KOPT-K1 (cell line): ENCODE results near the gene FASN.
A peak's percentile ranks its signal among the peaks of the same experiment; 100 is the strongest.

Experiments used
- H3K27ac ChIP-seq: fragments of 200-600 bp; sonication (generic); 2 replicates; pipeline ENCODE4 v1.5.1; 2016; ENCODE audit warnings: antibody characterized with exemption, mild to moderate bottlenecking, low read depth, low read length; ENCODE audit not compliant: poor library complexity, severe bottlenecking
- H3K36me3 ChIP-seq: fragments of 200-600 bp; sonication (generic); 2 replicates; pipeline ENCODE4 v1.5.1; 2017; ENCODE audit warnings: antibody characterized with exemption, mild to moderate bottlenecking, low read length, moderate library complexity; ENCODE audit not compliant: insufficient read depth
- H3K9me3 ChIP-seq: fragments of 200-600 bp; sonication (generic); 2 replicates; pipeline ENCODE4 v1.5.1; 2017; ENCODE audit warnings: antibody characterized with exemption, low read length, mild to moderate bottlenecking; ENCODE audit not compliant: insufficient read depth, poor library complexity, severe bottlenecking

The FASN gene

DNA sequence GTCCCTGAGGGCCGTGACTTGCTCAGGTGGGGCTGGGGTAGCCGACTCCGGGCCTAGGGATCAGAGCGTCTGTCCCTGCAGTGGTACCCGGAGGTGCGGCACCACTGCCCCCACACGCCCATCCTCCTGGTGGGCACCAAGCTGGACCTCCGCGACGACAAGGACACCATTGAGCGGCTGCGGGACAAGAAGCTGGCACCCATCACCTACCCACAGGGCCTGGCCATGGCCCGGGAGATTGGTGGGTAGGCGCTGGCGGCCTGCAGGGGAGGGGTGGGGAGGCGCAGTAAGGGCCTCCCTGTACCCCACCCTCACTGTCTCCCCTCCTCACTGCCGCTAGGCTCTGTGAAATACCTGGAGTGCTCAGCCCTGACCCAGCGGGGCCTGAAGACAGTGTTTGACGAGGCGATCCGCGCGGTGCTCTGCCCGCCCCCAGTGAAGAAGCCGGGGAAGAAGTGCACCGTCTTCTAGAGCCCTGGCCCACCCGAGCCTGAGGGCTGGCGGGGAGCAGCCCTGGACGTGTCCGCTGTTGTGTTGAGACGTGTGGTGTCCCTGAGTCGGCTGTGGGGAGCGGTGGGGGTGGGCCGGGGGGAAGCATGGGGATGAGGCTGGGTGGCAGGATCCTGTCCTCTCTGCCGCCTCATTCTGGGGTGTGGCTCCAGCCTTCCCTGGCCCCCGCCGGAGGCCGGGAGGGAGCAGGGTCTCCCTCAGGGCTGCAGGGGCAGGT lies 64.5 kb downstream of the FASN start:
- Histone ChIP-seq H3K27ac (no peak overlapping the region), H3K36me3 (peaks cover 17% of the 10 kb centered on the region; the same call in 1 of the 2 replicates), H3K9me3 (no peaks in the 10 kb centered on the region)

DNA sequence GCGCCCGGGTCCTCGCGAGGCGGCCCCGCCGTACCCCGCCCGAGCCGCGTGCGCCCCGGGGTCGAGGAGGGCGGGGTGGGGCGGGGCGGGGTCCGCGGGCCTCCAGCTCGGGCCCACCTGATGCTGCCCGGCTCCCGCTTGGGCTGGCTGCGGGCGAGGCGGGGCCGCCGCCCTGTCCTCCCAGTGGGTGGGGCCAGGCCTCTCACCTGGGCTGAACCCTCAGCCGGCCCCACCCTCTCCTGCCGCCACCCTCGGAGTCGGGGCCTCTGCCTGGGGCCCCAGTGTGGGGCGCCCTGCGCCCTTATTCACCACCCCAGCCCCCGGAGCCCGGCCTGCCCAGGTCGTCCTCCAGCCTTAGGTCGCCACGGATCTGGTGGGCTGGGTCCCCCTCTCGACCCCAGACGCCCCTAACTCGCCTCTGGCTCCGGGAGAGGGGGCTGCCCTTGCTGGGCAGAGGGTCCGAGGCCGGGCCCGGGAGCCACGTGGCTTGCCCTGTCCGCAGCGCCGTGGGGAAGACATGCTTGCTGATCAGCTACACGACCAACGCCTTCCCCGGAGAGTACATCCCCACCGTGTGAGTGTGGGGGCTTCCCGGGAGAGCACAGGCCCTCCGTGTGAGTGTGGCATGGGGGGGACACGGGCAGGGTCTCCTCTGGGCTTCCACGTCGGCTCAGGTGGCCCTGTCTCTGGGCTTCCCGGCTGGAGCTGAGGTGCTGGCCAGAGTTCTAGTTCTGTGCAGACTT lies 66.0 kb downstream of the FASN start:
- Histone ChIP-seq H3K27ac (no peak overlapping the region), H3K9me3 (no peaks in the 10 kb centered on the region), H3K36me3 (peaks cover 31% of the 10 kb centered on the region; the same call in 1 of the 2 replicates)

DNA sequence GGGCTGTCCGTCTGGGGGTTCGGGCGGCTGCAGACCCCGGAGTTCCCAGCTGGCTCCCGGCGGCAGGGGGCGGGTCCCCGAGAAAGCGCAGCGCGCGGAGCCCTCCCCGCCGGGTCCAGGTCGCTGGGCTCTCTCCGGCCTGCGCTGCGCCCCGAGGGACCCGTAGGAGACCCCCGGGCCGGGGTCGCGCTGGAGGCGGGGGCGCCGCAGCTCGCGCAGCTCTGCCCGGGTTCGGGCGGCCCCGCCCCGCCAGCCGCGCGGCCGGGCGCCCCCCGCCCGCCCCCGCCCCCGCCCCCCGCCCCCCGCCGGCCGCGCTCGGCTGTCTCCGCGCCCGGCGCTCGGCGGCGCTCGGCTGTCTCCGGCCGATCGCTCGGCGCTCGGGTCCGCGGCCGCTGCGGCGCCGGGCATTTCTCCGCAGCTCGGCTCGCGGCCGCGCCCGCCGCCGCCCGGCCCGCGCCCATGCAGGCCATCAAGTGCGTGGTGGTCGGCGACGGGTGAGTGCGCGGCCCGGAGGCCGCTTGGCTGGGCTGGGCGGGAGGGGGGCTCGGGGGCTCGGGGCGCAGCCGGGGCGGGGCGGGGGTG lies 66.6 kb downstream of the FASN start, which contains the start of gene RAC3:
Gene RAC3 (plus strand): TSS at position 376 of the 582 bp plus-strand sequence. CDS start 84 bp downstream, at position 460.
- H3K36me3 ChIP-seq, result peaks cover 34% of the 10 kb centered on the region; the same call in 1 of the 2 replicates
- peak within 1 kb of the TSS; percentile 34 for H3K27ac ChIP-seq
- H3K9me3 ChIP-seq, result no peaks in the 10 kb centered on the region

DNA sequence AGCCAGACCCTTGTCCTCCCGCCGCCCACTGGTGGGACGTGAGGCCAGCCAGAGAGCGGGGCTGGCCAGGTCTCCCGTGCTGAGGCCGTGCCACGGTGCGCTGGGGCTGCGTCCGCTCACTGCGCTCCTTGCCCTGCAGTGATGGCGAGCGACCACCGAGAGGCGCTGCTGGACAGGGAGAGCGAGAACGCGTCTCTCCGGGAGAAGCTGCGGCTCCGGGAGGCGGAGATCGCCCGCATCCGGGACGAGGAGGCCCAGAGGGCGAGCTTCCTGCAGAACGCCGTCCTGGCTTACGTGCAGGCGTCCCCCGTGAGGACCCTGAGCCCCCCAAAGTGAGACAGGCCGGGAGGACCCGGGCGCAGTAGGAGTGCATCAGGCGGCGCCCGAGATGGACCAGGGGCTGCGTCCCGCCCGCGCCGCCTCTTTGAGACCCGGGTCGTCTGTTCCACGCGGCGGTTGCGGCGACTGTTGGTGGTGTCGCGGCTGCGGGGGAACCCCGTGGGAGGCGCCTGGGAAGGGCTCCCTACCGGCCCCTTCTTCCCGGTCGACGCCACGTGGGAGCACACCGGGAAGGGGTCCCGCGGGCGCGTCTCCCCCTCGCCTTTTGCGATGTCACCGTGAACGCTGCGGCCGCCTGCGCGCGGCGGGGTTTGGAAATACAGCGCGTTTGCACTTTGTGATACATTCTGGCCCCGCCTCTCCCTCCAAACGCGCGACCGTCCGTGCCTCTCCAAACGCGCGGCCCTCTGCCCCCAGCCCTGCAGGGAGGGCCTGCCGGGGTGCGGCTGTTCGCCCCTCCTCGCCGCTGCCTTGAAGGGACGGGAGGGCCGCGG lies 67.3 kb downstream of the FASN start:
- no peaks in the 10 kb centered on the region for H3K9me3 ChIP-seq
- H3K36me3 ChIP-seq, result peaks cover 34% of the 10 kb centered on the region; the same call in 1 of the 2 replicates
- peak overlapping the region; percentile 34 for H3K27ac ChIP-seq

DNA sequence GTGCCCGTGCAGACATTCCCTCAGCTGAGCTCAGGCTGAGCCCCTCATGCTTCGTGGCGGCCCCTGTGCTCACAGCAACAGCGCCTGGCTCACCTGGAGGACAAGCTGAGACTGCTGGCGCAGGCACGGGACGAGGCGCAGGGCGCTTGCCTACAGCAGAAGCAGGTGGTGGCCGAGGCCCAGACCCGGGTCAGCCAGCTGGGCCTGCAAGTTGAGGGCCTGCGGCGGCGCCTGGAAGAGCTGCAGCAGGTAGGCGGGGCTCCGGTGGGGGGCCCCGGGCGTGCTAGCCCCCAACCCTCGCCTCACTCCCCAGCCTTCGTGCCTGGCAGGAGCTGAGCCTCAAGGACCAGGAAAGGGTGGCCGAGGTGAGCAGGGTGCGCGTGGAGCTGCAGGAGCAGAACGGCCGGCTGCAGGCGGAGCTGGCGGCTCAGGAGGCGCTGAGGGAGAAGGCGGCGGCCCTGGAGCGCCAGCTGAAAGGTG lies 68.0 kb downstream of the FASN start:
- Histone ChIP-seq H3K36me3 (peaks cover 34% of the 10 kb centered on the region; the same call in 1 of the 2 replicates), H3K9me3 (no peaks in the 10 kb centered on the region), H3K27ac (no peak overlapping the region)

DNA sequence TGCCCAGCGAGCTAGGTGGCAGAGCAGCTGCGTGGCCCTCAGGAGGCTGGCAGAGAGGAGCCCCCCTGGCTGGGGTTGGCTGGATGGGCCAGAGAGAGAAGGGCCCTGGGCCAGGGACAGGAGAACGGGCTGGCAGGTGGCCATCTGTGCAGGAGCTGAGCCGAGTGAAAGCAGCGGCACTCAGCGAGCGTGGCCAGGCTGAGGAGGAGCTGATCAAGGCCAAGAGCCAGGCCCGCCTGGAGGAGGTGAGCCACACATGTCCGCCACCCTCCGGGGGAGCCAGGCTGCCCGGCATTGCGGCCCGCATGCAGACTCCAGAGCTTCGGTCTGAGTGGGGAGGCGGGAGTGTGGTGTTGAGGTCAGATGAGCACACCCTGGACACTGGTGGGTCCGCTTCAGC lies 68.6 kb downstream of the FASN start:
- H3K36me3 ChIP-seq, result peaks cover 34% of the 10 kb centered on the region; the same call in 1 of the 2 replicates
- no peaks in the 10 kb centered on the region for H3K9me3 ChIP-seq
- no peak overlapping the region for H3K27ac ChIP-seq

DNA sequence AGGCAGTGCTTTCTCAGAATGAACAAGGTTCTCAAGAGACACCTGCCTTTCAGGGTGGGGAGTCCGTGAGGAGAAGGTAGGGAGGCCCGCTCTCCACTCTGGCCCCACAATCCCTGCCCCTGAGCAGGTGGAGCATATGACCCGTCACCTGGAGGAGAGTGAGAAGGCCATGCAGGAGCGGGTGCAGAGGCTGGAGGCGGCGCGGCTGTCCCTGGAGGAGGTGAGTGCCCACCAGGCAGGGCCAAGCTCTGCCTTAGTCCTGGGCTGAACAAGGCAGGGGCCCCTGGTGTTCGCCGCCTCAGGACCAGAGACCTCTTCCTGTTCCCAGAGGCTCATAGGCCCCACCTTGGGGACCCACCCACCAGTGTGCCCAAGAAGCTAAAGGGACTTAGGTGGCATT lies 69.1 kb downstream of the FASN start:
- no peaks in the 10 kb centered on the region for H3K9me3 ChIP-seq

More for the DNA sequence above, 69.1 kb downstream of the FASN start:
- Histone ChIP-seq H3K36me3 (peaks cover 34% of the 10 kb centered on the region; the same call in 1 of the 2 replicates), H3K27ac (no peak overlapping the region)
